HuH-7 (cell line): ENCODE measurements around the gene NOXO1.
A peak's percentile ranks its signal among the peaks of the same experiment; 100 is the strongest.
"Not testable (repeated sequence)": the region's sequence is repeated elsewhere in the genome, so short reads cannot be mapped to it uniquely, and the experiment has no call there.

Source experiments
- DNase-seq: peaks from one replicate; pipeline ENCODE4 v3.0.0; 2011; ENCODE audit warnings: low spot score

Gene NOXO1, protein sequence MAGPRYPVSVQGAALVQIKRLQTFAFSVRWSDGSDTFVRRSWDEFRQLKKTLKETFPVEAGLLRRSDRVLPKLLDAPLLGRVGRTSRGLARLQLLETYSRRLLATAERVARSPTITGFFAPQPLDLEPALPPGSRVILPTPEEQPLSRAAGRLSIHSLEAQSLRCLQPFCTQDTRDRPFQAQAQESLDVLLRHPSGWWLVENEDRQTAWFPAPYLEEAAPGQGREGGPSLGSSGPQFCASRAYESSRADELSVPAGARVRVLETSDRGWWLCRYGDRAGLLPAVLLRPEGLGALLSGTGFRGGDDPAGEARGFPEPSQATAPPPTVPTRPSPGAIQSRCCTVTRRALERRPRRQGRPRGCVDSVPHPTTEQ

DNA sequence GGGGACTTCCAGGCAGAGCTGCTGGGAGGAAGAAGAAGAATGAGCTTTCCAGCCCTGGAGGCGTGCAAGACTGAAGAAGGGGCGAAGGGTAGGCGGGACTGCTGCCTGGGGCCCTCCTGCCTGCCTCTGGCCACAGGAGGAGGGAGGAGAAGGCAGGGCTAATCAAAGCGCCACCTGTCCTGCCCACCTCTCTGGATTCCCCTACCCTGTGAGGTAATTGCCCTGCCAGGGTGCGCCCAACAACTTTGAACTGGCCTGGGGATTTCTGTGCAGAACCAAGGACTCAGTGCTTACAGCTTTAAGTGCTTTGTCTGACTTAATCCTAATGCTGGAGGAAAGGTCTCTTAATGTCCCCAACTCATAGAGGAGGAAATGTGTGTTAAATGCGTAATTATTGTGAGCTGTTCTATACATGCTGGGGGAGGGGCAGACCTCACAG lies at the start of gene NOXO1:
Gene NOXO1, minus strand, starts transcription at position 72 of the 439 bp plus-strand sequence. CDS start 290 bp downstream, outside the sequence.
- no peak for DNase-seq

DNA sequence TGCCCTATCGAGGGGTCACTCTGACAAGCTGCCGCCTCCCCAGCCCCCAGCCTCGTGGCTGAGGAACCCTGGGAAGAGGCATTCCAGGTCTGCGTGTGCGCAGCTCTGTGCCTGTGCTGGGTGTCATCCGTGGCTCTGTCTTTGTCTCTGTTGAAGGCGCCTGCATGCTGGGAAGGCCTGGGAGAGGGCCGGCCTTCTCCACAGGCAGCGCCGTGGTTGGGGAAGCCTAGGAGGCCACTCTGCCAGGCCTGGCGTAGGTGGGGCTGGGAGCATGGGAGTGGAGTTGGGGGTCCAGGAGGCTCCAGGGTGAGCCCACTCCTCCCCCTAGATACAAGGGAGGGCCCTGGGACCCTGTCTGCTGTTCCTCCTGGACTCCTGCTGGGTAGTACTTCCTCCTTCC lies 48.8 kb upstream of the NOXO1 start:
- DNase-seq: no peak

DNA sequence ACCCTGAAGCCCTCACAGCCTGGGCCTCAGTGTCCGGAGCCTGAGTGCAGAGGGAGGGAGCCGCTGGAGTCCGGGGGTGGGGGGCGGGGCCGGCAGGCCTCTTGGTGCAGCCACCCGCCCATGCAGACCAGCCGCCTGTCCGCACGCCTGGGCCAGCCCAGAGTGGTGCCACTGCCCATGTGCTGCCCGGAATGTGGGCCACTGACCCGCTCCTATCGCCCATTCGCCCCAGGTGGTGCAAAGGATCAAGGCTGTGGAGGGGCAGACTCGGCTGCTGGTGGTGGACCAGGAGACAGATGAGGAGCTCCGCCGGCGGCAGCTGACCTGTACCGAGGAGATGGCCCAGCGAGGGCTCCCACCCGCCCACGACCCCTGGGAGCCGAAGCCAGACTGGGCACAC lies 48.1 kb upstream of the NOXO1 start:
- no peak for DNase-seq

DNA sequence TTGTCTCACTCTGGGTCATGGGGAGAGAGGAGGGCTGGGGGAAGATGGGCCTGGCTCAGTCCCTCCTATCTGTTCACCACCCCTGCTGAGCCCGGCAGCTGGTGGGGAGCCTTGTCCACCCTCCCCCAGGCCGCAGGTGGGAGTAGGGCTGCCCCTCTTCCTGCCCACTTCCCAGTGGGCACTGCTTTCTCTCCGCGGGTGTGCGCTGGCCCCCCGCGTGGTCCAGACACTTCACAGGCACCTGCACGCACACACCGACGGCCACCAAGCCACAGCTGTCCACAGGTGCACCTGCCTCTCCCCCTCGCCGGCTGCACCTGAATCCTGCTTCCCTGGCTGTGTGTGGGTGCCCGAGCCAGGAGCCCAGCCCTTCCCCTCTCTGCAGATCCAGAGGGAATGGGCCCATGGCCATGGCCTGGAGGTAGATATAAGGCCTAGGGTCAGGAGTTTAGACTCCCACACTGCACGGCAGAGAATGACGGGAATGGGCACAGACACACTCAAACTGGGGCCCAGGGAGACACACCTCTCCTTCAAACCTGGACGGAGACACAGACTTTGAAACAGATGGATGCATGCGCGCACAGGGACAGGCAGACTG lies 47.5 kb upstream of the NOXO1 start:
- DNase-seq: no peak

DNA sequence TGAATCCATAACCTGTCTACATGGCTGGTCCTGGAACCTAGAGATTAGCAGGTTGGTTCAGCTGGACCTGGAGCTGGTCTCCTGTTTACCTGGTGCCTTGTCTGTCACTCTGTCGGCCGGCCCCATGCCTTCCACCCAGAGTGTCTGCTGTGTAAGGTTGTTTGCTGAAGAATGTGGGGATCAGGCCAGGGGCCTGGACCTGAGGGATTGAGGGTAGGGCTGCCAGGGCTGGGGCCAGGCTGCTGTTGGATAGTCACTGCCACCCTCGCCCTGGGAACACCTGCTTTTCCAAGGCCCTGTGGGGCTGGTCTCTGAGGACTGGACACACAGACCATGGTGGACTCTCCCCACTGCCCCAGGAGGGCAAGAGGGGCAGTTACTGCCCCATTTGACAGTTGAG lies 46.9 kb upstream of the NOXO1 start:
- no peak for DNase-seq

DNA sequence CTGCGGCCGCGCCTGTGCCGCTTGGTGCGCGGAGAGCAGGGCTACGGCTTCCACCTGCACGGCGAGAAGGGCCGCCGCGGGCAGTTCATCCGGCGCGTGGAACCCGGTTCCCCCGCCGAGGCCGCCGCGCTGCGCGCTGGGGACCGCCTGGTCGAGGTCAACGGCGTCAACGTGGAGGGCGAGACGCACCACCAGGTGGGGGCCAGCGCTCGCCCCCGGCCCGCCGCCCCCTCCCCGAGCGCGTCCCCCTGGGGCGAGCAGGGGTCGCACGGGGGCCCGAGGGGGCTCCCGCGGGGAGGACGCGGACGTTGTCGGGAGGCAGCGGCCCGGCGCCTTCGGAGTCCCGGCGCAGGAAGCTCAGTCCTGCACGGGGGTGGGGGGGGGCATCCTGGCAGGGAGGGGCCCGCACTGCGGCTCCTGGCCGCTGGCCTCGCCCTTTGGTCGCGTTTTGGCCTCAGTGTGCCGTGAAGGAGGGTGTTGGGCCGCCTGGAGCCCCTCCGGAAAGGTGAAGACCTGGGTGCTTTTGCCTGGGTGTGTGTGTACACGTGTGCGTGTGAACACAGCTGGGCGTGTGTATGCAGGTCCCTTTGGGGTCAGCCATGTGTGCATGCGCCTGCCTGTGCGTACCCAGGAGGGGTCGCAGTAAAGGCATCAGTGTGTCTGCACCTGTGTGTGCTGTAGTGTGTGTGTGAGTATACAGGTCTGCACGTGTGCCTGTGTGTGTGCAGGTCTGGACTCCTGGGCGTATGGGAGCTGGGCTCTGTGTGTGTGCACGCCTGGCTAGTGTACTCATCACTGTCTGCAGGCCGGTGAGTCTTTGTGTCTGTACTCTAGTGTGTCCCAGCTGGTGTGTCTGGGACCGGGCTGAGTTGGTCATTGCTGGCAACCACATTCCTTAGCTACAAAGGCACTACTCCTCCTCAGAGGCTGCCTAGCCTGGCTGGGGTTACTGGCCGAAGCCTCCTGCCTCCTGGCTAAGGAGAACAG lies 46.0 kb upstream of the NOXO1 start:
- DNase-seq: no peak

DNA sequence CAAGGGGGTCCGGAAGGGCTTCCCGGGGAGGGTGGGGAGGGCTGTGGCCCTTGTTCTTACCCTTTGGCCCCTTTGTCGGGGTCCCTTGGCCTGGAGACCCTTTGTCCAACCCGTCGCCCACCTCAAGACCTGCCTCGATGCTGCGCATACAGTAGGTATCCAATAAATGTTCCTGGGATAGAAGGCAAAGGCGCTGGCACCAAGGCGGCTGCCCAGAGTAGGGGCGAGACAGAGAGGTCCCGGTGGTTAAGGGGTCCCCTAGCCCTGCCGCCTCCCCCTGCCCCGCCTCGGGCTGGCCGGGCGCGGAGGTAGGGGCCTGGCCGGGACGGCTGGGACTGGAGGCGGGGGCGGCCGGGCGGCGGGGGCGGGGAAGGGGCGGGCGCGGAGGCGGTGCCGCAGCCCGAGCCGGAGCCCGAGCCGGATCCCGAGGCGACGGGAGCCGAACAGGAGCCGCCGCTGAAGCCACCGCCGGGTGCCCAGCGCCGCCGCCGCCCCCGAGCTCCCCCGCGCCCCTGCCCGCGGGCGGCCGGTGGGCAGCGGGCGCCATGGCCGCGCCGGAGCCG lies 45.3 kb upstream of the NOXO1 start, which contains the start of gene NHERF2:
Gene NHERF2, plus strand, starts transcription at position 442 of the 563 bp plus-strand sequence. Its CDS starts 104 bp downstream, at position 546.
- DNase-seq: peak; percentile 79

DNA sequence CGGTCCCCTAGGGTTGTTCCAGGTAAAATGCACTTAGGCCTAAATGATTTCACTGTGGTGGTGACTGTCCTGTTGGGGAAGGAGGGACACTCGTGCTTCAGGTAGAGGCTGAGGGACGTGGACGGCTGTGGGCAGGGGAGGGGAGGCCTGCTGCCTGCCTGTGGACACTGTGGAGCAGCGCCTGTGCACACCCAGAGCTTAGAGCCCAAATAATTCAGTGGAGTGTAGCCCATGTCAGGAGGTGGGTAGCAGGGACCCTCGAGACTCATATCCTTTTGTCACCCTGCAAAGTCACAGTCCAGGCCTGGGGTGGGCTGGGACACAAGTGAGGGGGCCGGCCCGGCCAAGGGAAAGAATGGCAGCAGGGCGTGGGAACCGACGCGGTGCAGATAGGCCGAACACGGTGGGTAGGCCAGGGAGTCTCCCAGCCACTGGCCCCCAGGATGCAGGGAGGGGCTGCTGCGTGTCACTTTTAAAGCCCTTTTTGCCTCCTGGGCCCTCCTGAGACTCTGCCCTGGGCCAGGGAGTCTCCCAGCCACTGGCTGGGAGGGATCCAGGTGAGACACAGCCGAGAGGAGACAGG lies 44.7 kb upstream of the NOXO1 start:
- no peak for DNase-seq

DNA sequence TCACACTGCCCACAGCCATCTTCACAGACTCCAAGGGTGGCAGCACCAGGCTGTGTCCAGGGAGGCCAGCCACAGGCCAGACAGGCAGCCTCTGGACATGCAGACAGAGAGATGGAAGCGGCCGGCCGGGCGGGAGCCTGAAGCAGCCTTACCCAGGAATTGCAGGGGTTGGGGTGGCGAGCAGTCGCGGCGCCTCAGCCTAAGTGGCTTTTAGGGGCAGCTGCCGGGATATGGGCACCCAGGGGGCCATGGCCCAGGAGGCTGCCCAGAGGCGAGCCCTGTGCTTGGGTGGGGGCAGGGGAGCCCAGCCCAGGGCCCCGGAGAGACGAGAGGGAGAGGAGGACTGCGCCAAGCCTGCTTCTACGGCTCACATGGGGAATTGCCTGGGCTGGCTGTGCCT lies 44.0 kb upstream of the NOXO1 start:
- DNase-seq: no peak

DNA sequence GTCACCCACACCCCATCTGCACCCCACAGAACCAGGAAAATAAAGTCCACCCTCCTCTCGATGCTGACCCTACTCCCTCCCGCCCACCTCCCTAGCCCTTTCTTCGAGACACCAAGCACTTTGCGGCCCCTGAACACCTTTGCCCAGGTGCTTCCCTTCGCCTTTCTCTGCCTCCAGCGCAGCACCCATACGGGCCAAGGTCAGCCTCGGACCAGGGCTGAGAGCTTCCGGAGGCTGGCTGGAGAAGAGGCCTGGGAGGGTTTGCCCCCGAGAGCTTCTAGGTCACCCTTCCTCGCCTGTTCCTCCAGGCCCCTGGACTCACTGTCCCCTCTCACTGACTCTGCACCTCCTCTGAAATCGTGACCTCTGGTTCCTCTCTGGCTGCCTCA lies 42.8 kb upstream of the NOXO1 start:
- no peak for DNase-seq

DNA sequence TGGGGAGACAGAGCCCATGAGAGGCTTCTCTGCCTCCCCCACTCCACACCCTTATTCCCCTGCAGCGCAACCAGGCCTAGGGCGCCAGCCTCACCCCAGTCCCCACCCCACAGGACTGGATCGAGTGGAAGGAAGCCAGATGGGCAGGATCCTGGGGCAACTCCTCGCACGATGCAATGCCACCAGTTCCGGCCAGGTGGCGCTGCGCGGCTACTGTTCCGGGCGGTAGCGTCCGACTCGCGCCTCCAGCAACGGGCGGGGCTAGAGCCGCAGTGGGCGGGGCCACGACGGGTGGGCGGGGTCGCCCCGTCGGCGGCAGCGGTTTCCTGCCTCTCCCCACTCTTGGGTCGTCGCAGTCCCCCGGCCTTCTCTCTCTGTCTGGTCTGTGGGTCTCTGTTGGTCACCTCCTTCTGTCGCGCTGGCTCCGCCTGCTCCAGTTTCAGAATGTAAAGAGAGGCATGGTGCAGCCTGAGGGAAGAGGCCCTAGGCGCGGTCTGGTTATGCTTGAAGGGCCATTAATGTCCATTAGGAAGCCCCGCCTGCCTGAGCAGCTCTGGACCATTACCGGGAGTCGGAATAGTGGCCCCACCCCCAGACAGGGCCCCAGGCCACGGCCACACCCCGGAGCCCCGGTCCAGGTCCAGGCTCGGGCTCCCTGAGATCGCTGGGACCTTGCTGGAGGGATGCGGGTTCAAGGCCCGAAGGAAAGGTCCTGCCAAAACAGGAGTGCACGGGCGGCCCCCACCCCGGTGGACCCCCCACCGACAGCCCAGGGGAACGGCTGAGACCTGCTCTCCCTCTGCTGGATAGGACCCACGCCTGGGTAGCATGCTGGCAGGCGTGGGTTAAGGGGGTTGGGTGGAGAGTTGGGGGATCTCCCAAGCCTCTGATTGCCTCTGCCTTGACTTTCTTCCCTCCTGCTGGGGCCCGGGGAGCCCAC lies 42.1 kb upstream of the NOXO1 start:
- DNase-seq: peak; percentile 93

DNA sequence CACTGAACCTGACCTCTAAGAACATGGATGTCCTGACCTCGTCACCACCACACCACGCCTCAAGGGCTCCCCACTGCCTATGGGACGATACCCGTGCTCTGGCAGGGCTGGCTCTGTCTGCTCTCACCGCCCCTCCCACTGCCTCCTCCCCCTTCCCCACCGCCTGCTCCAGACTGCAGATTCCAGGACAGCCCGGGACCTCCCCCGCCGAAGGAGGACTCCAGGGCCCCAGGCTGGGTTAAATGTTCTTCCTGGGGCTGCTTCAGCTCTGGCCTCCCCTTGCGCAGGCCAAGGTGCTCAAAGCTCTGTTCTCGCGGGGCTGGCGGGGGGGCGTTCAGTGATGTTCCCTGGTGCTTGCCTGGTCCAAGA lies 41.4 kb upstream of the NOXO1 start:
- DNase-seq: peak; percentile 88

DNA sequence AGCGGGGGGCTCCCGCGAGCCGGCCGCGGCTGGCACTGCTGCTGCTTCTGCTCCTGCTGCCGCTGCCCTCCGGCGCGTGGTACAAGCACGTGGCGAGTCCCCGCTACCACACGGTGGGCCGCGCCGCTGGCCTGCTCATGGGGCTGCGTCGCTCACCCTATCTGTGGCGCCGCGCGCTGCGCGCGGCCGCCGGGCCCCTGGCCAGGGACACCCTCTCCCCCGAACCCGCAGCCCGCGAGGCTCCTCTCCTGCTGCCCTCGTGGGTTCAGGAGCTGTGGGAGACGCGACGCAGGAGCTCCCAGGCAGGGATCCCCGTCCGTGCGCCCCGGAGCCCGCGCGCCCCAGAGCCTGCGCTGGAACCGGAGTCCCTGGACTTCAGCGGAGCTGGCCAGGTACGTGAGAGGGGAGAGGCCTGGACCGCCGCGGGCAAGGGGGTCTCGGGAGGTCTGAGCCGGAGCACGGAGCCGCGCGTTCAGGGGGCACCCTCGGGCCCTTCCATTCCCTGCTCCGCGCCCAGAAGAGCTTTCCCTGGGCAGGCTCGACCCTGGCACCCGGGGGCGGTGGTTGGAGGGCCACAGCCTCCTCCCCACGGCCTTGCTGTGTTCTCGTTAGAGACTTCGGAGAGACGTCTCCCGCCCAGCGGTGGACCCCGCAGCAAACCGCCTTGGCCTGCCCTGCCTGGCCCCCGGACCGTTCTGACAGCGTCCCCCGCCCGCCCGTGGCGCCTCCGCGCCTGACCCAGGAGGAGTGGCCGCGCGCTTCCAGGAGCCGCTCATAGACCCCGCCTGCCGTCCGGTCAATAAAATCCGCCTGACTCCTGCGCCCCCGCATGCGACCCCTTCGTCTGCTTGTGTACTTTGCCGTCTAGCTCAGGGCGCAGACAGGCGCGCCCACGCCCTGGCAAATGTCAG lies 38.9 kb upstream of the NOXO1 start:
- DNase-seq: no peak

DNA sequence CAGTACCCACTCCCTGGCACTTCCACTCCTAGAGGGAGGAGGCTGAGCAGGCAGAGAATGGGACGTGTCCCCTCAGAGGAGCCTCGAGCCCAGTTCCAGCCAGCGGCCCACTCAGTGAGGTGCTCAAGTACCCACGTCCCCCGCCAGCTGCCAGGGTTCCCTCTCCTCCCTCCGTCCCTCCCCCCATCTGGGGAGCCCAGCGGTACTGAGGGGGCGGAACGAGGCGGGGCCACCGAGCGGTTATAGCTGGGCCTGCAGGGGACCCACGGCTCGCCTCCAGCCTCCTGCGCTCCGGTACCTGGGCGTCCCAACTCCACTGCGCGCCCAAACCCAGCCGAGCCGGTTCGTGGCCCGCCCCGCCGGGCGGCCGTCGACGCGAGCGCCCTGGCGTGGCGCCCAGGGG lies 38.2 kb upstream of the NOXO1 start, which contains the start of gene NPW:
Gene NPW, plus strand, starts transcription at position 268 of the 403 bp plus-strand sequence.
- DNase-seq: peak; percentile 69

DNA sequence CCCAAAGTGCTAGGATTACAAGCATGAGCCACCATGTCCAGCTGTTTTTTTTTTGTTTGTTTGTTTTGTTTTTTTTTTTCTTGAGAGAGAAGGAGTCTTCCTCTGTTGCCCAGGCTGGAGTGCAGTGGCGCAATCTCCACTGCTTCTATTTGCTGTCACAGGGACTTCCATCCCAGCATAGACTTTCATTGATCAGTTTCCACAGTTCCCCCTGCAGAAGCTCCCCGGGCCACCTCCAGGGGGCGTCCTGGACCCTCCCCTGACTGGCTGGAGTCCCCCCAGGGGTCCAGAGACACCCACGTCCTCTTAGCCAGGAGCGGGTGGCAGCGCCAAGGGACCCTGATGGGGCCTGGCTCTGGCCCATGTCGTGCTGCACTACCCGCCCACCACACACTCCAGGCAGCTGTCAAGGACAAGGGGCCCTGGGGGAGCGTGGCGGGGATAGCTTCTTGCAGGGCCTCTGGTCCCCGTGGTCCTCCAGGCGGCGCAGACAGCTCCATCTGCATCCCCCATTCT lies 35.2 kb upstream of the NOXO1 start:
- DNase-seq: no peak

DNA sequence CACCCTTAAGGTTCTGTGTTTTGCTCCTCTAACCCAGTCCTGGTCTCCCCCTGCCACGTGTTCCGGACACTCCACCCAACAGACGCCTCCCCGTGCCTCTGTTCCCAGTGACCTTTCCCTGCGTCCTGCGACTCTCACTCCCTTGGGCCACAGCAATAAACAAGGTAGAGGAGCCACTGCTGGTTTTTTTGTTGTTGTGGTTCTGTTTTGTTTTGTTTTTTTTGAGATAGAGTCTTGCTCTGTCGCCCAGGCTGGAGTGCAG lies 34.6 kb upstream of the NOXO1 start:
- DNase-seq: no peak

DNA sequence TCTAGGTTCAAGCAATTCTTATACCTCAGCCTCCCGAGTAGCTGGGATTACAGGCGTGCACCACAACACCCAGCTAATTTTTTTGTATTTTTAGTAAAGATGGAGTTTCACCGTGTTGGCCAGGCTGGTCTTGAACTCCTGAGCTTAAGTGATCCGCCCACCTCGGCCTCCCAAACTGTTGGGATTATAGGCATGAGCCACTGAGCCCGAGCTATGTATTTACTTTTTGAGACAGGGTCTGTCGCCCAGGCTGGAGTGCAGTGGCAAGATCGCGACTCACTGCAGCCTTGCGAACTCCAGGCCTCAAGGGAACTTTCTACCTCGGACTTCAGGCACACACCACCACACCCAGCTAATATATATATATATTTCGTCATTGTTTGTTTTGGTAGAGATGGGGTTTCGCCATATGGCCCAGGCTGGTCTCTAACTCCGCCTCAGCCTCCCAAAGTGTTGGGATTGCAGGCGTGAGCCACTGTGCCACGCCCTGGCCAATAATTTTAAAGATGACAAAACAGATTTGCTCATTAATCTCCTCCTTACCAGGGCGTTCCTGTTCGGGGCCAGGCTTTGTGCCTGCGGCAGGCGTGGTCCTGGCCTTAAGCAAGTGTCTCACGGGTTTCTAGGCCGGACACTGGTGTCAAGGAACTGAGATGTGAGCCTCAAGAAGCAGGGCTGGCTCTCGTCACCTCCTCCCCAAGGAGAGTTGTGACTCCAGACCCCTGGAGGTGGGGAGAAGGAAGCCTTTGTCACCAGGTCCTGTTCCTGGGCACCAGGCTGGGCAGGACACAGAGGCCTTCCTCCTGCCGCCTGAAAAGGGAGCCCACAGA lies 34.1 kb upstream of the NOXO1 start:
- no peak for DNase-seq

DNA sequence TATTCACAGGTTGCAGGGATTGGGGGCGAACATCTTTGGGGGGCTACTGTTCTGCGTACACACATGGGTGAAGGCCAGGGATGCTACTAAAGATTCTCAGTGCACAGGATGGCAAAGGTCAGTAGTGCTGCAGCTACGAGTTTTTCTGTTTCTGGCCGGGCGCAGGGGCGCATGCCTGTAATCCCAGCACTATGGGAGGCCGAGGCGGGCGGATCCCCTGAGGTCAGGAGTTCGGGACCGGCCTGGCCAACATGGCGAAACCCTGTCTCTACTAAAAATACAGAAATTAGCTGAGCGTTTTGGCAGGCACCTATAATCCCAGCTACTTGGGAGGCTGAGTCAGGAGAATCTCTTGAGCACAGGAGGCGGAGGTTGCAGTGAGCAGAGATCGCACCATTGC lies 32.3 kb upstream of the NOXO1 start:
- DNase-seq: no peak

DNA sequence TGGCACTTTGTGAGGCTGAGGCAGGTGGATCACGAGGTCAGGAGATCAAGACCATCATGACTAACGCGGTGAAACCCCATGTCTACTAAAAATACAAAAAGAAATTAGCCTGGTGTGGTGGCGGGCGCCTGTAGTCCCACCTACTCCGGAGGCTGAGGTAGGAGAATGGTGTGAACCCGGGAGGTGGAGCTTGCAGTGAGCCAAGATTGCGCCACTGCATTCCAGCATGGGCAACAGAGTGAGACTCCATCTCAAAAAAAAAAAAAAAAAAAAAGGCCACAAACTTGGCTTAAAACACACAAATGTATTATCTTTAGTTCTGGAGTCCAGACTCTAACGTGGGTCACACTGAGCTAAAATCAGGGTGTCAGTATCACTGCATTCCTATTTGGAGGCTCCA lies 30.5 kb upstream of the NOXO1 start:
- not testable (repeated sequence) for DNase-seq
